SK-N-SH (cell line): Measurements from ENCODE around the gene GOPC. TPM values are rescaled to one million over a fixed set of nuclear protein-coding genes. Genes with fewer than 3 reads are reported as not detected.

Experiments used
- CTCF ChIA-PET: fragments of 300-600, 350-600 bp; formaldehyde crosslinking; extraction: SDS; loops from one replicate; lab custom pipeline; 2021; lab: Yijun Ruan, JAX
- POLR2A ChIA-PET: fragments of 350-600 bp; sonication (Branson Sonifier 250); formaldehyde crosslinking; extraction: SDS; loops from one replicate; lab custom pipeline; 2020; ENCODE audit warnings: antibody characterized with exemption, inconsistent platforms; lab: Yijun Ruan, JAX
- DNase-seq: peaks from one replicate; pipeline ENCODE4 v3.0.0; 2012
- H2AFZ ChIP-seq: fragments of 200-600 bp; sonication (generic); 2 replicates; pipeline ENCODE4 v1.8.1; 2016; ENCODE audit warnings: antibody characterized with exemption, mild to moderate bottlenecking, low read depth
- H3F3A ChIP-seq: fragments of 200-600 bp; sonication (generic); replicated peaks from 2 replicates; pipeline ENCODE3; 2016; ENCODE audit warnings: antibody characterized with exemption, mild to moderate bottlenecking; ENCODE audit not compliant: insufficient read depth
- H3K27ac ChIP-seq, 2 experiments: fragments of 200-500 bp in 1 of 2; fragments of 200-600 bp in 1 of 2; sonication (Bioruptor generic) in 1 of 2; sonication (generic), shearing (Covaris generic) in 1 of 2; 2 replicates each; pipeline versions ENCODE4 v1.5.1 to v1.6.1; 2014 to 2016; ENCODE audit warnings: low read depth in 2 of 2, inconsistent platforms in 1 of 2, low read length in 1 of 2, mild to moderate bottlenecking in 1 of 2, mixed read lengths in 1 of 2
- H3K27me3 ChIP-seq: fragments of 200-600 bp; sonication (generic), shearing (Covaris generic); 2 replicates; pipeline ENCODE4 v1.6.1; 2016; ENCODE audit warnings: mixed run types; ENCODE audit not compliant: insufficient read depth
- H3K36me3 ChIP-seq, 2 experiments: fragments of 200-500 bp in 1 of 2; fragments of 200-600 bp in 1 of 2; sonication (Bioruptor generic) in 1 of 2; sonication (generic) in 1 of 2; replicated peaks in 1 of 2; 2 replicates each; pipeline versions ENCODE3 to v1.5.1; 2014 to 2016; ENCODE audit warnings: low read length in 1 of 2, mild to moderate bottlenecking in 1 of 2; ENCODE audit not compliant: insufficient read depth in 2 of 2, control insufficient read depth in 1 of 2
- H3K4me1 ChIP-seq, 2 experiments: fragments of 200-500 bp in 1 of 2; fragments of 200-600 bp in 1 of 2; sonication (Bioruptor generic) in 1 of 2; sonication (generic), shearing (Covaris generic) in 1 of 2; 2 replicates each; pipeline versions ENCODE4 v1.5.1 to v1.6.1; 2014 to 2016; ENCODE audit warnings: low read depth in 1 of 2, low read length in 1 of 2, mixed run types in 1 of 2; ENCODE audit not compliant: insufficient read depth in 2 of 2, control insufficient read depth in 1 of 2
- H3K4me2 ChIP-seq: fragments of 200-600 bp; sonication (generic), shearing (Covaris generic); 2 replicates; pipeline ENCODE4 v1.6.1; 2017; ENCODE audit warnings: mixed run types
- H3K4me3 ChIP-seq, 2 experiments: fragments of 200-500 bp in 1 of 2; fragments of 200-600 bp in 1 of 2; sonication (Bioruptor generic) in 1 of 2; sonication (generic), shearing (Covaris generic) in 1 of 2; 2 replicates each; pipeline versions ENCODE4 v1.5.1 to v1.8.1; 2014 to 2016; ENCODE audit warnings: low read depth in 2 of 2, inconsistent platforms in 1 of 2, low read length in 1 of 2, mild to moderate bottlenecking in 1 of 2, mixed read lengths in 1 of 2, moderate library complexity in 1 of 2
- H3K79me2 ChIP-seq: fragments of 200-600 bp; sonication (generic); 2 replicates; pipeline ENCODE4 v1.8.1; 2017; ENCODE audit warnings: mild to moderate bottlenecking; ENCODE audit not compliant: insufficient read depth
- H3K9ac ChIP-seq: fragments of 200-600 bp; sonication (generic); 2 replicates; pipeline ENCODE4 v1.6.1; 2017; ENCODE audit warnings: mixed run types
- H3K9me2 ChIP-seq: fragments of 200-600 bp; sonication (generic); 2 replicates; pipeline ENCODE4 v1.6.1; 2017; ENCODE audit warnings: mixed run types
- H3K9me3 ChIP-seq: fragments of 200-600 bp; sonication (generic); 2 replicates; pipeline ENCODE4 v1.6.1; 2017; ENCODE audit warnings: mixed run types, mild to moderate bottlenecking, moderate library complexity
- H4K20me1 ChIP-seq: fragments of 200-600 bp; sonication (generic); 2 replicates; pipeline ENCODE4 v1.6.1; 2017; ENCODE audit warnings: mild to moderate bottlenecking, mixed run types; ENCODE audit not compliant: insufficient read depth
- FOXM1 ChIP-seq: IDR thresholded peaks from 2 replicates; pipeline ENCODE4 v1.4.0; 2012; ENCODE audit warnings: low read depth, mild to moderate bottlenecking
- GABPA ChIP-seq: IDR thresholded peaks from 2 replicates; pipeline ENCODE4 v1.4.0; 2012; ENCODE audit warnings: low read depth, mild to moderate bottlenecking
- GATA2 ChIP-seq: sonication (generic); formaldehyde crosslinking; IDR thresholded peaks from 2 replicates; pipeline ENCODE4 v1.5.0; 2020; ENCODE audit warnings: mild to moderate bottlenecking, missing genetic modification reagents
- IRF3 ChIP-seq: fragments of 150-350 bp; IDR thresholded peaks from 2 replicates; pipeline ENCODE4 v1.6.1; 2016; ENCODE audit warnings: mild to moderate bottlenecking, low read depth, low read length
- MXI1 ChIP-seq: IDR thresholded peaks from 2 replicates; pipeline ENCODE4 v1.6.1; 2012; ENCODE audit warnings: mild to moderate bottlenecking, low read depth, low read length, improper control_type of control experiment
- NFIC ChIP-seq: IDR thresholded peaks from 2 replicates; pipeline ENCODE4 v1.4.0; 2012; ENCODE audit warnings: borderline replicate concordance
- POLR2AphosphoS5 ChIP-seq: IDR thresholded peaks from 2 replicates; pipeline ENCODE4 v1.6.1; 2012; ENCODE audit warnings: low read depth, low read length
- RCOR1 ChIP-seq: fragments of 150-350 bp; IDR thresholded peaks from 2 replicates; pipeline ENCODE4 v1.6.1; 2017; ENCODE audit warnings: antibody characterized with exemption, low read length
- REST ChIP-seq: IDR thresholded peaks from 2 replicates; pipeline ENCODE4 v1.6.1; 2012; ENCODE audit warnings: mild to moderate bottlenecking, low read depth, low read length, moderate library complexity
- RFX5 ChIP-seq: IDR thresholded peaks from 2 replicates; pipeline ENCODE4 v1.6.1; 2012; ENCODE audit warnings: mild to moderate bottlenecking, improper control_type of control experiment, low read length
- SIN3A ChIP-seq: IDR thresholded peaks from 2 replicates; pipeline ENCODE4 v1.6.1; 2012; ENCODE audit warnings: low read depth, mild to moderate bottlenecking, low read length, moderate library complexity, borderline replicate concordance
- SMC3 ChIP-seq: IDR thresholded peaks from 2 replicates; pipeline ENCODE4 v1.6.1; 2012; ENCODE audit warnings: low read depth, low read length, improper control_type of control experiment
- USF1 ChIP-seq: IDR thresholded peaks from 2 replicates; pipeline ENCODE4 v1.4.0; 2012; ENCODE audit warnings: low read depth, borderline replicate concordance
- USF2 ChIP-seq: fragments of 150-350 bp; IDR thresholded peaks from 2 replicates; pipeline ENCODE4 v1.6.1; 2017; ENCODE audit warnings: antibody characterized with exemption, low read length, low read depth, borderline replicate concordance
- YY1 ChIP-seq: IDR thresholded peaks from 2 replicates; pipeline ENCODE4 v1.4.0; 2012; ENCODE audit warnings: low read depth, mild to moderate bottlenecking
- ZBTB33 ChIP-seq: IDR thresholded peaks from 2 replicates; pipeline ENCODE4 v1.4.0; 2012; ENCODE audit warnings: low read depth, borderline replicate concordance
- WGBS: methylation state at CpG from one replicate; pipeline ENCODE4 v1.1.6; 2017; ENCODE audit warnings: low lambda C conversion rate; 5-methylcytosine and 5-hydroxymethylcytosine counted together
- polyA plus RNA-seq, 3 experiments: library from polyadenylated mRNA; depleted of rRNA; stranded (reverse); fragments of >200 nt; gene quantifications; 2 replicates each; pipeline ENCODE4 v1.2.3, GENCODE V29; 2012

The GOPC gene
- polyA plus RNA-seq, 1 of the 3 experiments (the other 2 are of a cell fraction): 20.8 TPM

GRCh38 chr6:117514655-117515054 lies 87.7 kb downstream of the GOPC start:
- H3K36me3 ChIP-seq: peaks cover 0 to 31% of the 10 kb centered on the region in 2 experiments
- no peak overlapping the region for H3K4me3 ChIP-seq
- DNase-seq: no peak
- TF ChIP-seq POLR2AphosphoS5 (no peak), MXI1 (no peak), USF1 (no peak), ZBTB33 (no peak), RCOR1 (no peak), SIN3A (no peak), FOXM1 (no peak), RFX5 (no peak), GABPA (no peak), NFIC (no peak), USF2 (no peak), SMC3 (no peak), IRF3 (no peak), YY1 (no peak), REST (no peak), GATA2 (CRISPR knock-in tag) (no peak)
- peak overlapping the region in 1 of 2 experiments; percentile 44; a peak in 1 of 4 replicates for H3K27ac ChIP-seq
- no peaks in the 10 kb centered on the region for H4K20me1 ChIP-seq
- ChIA-PET CTCF (no interaction called here), POLR2A (no interaction called here)
- H3K4me2 ChIP-seq: no peak overlapping the region
- H3F3A ChIP-seq: peaks cover 15% of the 10 kb centered on the region
- H3K9me3 ChIP-seq: no peaks in the 10 kb centered on the region
- H2AFZ ChIP-seq: no peak overlapping the region
- no peaks in the 10 kb centered on the region for H3K9me2 ChIP-seq
- no peaks in the 10 kb centered on the region for H3K27me3 ChIP-seq
- no peak overlapping the region for H3K9ac ChIP-seq
- peaks cover 0 to 32% of the 10 kb centered on the region in 2 experiments; a peak in 1 of 4 replicates for H3K4me1 ChIP-seq
- H3K79me2 ChIP-seq: peaks cover 100% of the 10 kb centered on the region
- 46% methylated on average over 1 of the region's 1 CpG for WGBS
